Globus pallidus (tissue), 1 donor: ENCODE measurements around the gene SLC9A9.

Experiments used
- DNase-seq: peaks from one replicate; pipeline ENCODE4 v3.0.0-alpha.2; 2015; ENCODE audit warnings: low spot score

Gene SLC9A9

DNA sequence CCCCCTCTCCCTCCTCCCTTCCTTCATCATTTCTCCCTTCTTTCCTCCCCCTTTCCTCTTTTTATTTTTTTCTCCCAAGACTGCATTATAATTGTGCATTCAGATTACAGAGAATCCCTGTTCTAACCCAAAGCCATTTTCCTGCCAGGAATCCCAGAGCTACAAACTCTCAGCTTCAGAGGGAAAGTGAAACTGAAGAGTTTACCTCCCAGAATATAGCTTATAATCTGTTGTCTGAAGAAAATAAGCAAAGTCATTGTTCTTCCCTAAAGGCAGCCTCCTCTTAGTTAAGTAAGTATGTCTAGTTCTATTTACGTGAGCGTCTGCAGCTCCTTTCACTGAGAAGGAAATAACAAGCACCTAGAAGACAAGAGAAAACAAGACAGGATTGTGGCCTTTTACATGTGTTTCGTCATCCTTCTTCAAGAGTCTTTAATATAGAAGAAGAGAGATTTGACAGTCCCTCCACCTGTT is 631.5 kb downstream of the SLC9A9 start:
- peak; percentile 16 for DNase-seq
